Activated naive CD4-positive, alpha-beta T cell treated with anti-CD3 and anti-CD28 coated beads for 36 hours (primary cell): ENCODE data around the gene HAO2. TPM values are rescaled to one million over a fixed set of nuclear protein-coding genes. Genes with fewer than 3 reads are reported as not detected.

Experiments used
- CTCF ChIA-PET: fragments of 350-600 bp; sonication (Branson Sonifier 250); formaldehyde crosslinking; loops from one replicate; lab custom pipeline; 2021; ENCODE audit warnings: antibody characterized with exemption; lab: Charles Lee
- DNase-seq: peaks from one replicate; pipeline ENCODE4 v3.0.0-alpha.2; 2020
- H3K27ac Mint-ChIP-seq: one replicate; pipeline ENCODE4 v1.8.0; 2021; ENCODE audit warnings: mild to moderate bottlenecking, mixed read lengths
- H3K27me3 Mint-ChIP-seq: one replicate; pipeline ENCODE4 v1.8.0; 2021; ENCODE audit warnings: low read depth, mixed read lengths
- H3K36me3 Mint-ChIP-seq: one replicate; pipeline ENCODE4 v1.8.0; 2021; ENCODE audit warnings: low read depth, mixed read lengths
- H3K4me1 Mint-ChIP-seq: one replicate; pipeline ENCODE4 v1.8.0; 2021; ENCODE audit warnings: low read depth, mixed read lengths
- H3K4me3 Mint-ChIP-seq: one replicate; pipeline ENCODE4 v1.8.0; 2021; ENCODE audit warnings: mild to moderate bottlenecking, moderate library complexity, mixed read lengths
- H3K9me3 Mint-ChIP-seq: one replicate; pipeline ENCODE4 v1.8.0; 2021; ENCODE audit warnings: mixed read lengths
- intact Hi-C: fragments of 100-400 bp; cut with micrococcal nuclease; formaldehyde crosslinking; loops from one replicate; pipeline ENCODE4 v1.15.1; 2023
- total RNA-seq, 2 experiments: library from RNA; stranded (reverse); gene quantifications; one replicate each; pipeline ENCODE4 v1.2.3, GENCODE V29; 2021

Gene HAO2
- total RNA-seq, 2 experiments from 2014 or later = not detected

DNA sequence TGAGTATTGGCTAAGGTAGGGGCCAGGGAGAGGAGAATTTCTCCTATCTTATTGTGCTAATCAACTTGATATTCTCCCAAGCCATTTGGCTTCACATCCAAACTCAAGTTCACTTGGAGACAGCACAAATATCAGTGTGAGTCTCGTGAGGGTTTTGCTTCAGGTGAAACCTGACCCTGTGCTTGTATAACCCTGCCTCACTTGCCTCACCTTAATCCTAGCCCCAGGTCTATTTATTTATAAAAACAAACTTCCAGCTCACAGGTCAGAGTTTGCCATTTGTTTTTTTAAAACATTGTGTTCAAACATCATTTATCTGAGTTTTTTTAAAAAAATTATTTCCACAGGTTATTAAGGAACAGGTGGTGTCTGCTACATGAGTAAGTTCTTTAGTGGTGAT is 19.9 kb downstream of the HAO2 start:
- H3K27ac Mint-ChIP-seq = no peak overlapping the region
- no peak overlapping the region for H3K4me3 Mint-ChIP-seq
- no peaks in the 10 kb centered on the region for H3K4me1 Mint-ChIP-seq
- H3K9me3 Mint-ChIP-seq = no peaks in the 10 kb centered on the region
- intact Hi-C loops = no loop called here
- CTCF ChIA-PET = no interaction called here
- H3K36me3 Mint-ChIP-seq = no peaks in the 10 kb centered on the region
- peaks cover 8% of the 10 kb centered on the region for H3K27me3 Mint-ChIP-seq
- DNase-seq = no peak

DNA sequence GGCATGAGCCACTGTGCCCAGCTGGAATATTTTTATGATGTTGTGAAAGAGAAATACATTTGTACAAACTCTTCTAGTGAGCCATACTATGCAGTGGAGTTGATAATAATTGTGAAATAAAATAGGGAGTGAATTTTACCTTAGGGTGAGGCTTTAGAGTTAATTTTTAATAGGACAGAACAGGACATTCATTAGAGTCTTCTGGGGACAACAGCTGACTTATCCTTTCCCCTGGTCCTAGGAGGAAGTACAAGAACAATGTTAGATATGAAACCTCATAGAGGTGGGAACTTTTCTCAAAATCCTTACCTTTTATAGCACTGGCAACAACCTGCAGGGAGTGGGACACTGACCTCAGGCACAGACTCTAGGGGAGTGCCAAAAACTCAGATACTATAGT is 21.9 kb downstream of the HAO2 start:
- no peaks in the 10 kb centered on the region for H3K4me1 Mint-ChIP-seq
- no peaks in the 10 kb centered on the region for H3K9me3 Mint-ChIP-seq
- H3K27me3 Mint-ChIP-seq = peaks cover 11% of the 10 kb centered on the region
- intact Hi-C loops = no loop called here
- CTCF ChIA-PET = no interaction called here
- H3K36me3 Mint-ChIP-seq = no peaks in the 10 kb centered on the region
- no peak for DNase-seq
- no peak overlapping the region for H3K27ac Mint-ChIP-seq
- no peak overlapping the region for H3K4me3 Mint-ChIP-seq

DNA sequence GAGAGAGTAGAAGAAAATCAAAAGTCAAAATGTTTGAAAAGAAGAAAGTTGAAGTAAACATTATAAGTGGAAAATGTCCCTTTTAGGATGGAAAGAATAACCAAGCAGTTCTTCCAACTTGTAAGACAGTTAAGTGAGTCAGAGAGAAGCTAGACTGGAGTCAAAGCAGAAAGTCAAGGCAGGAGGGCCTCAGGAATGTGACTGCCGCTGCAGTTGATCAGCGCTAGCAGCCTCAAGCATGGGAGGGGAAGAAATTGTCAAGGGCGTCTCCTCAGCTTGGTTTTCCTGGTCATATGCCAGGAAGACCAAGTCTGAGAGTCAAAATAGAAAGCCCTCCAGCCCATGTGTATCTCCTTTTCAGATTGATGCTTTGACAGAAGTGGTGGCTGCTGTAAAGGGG is 23.2 kb downstream of the HAO2 start:
- H3K4me3 Mint-ChIP-seq = no peak overlapping the region
- CTCF ChIA-PET = interaction anchor here (1.0 kb wide), 1 partner anchor 106 kb away, joined by 3 read pairs; no protein-coding TSS in a partner anchor
- H3K27me3 Mint-ChIP-seq = peaks cover 11% of the 10 kb centered on the region
- H3K36me3 Mint-ChIP-seq = no peaks in the 10 kb centered on the region
- no peak for DNase-seq
- no peaks in the 10 kb centered on the region for H3K4me1 Mint-ChIP-seq
- H3K27ac Mint-ChIP-seq = no peak overlapping the region
- no peaks in the 10 kb centered on the region for H3K9me3 Mint-ChIP-seq
- intact Hi-C loops = no loop called here

DNA sequence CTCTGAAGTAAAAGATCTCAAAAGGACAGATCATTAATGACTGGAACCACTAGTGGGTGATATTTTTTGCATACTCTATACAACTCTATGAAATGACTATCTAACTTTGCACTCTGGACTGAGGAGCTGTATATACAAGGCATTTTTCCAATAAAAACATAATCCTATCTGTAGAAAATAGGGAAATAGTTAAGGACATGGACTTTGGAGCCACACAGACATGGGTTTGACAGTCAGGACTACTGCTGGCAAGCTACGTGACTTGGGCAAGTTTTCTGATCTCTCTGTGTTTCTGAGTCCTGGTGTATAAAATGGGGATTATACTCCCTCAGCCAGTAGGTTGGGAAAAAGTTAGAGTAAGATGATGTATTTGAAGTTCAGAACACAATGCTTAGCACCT is 25.5 kb downstream of the HAO2 start:
- Mint-ChIP-seq H3K27me3 (peaks cover 11% of the 10 kb centered on the region), H3K9me3 (no peaks in the 10 kb centered on the region), H3K4me1 (no peaks in the 10 kb centered on the region), H3K27ac (no peak overlapping the region), H3K36me3 (no peaks in the 10 kb centered on the region), H3K4me3 (no peak overlapping the region)
- CTCF ChIA-PET = no interaction called here
- DNase-seq = no peak
- intact Hi-C loops = no loop called here

DNA sequence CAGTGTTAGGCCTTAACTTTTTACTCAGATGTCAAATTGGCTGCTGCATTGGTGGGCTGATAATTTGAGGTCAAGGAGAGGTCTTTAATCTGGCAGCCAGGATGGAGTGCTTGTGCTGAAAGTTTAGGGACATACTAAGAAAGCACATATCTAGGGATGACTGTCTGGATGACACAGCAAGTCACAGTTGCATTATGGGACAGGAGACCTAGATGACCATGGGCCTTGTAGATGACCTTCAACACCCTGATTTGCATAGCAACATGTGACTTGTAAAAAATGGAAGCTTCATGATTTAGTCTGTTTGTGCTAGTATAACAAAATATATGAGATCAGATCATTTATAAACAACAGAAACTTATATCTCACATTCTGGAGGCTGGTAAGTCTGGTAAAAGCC is 28.4 kb downstream of the HAO2 start:
- CTCF ChIA-PET = no interaction called here
- H3K27ac Mint-ChIP-seq = no peak overlapping the region

DNA sequence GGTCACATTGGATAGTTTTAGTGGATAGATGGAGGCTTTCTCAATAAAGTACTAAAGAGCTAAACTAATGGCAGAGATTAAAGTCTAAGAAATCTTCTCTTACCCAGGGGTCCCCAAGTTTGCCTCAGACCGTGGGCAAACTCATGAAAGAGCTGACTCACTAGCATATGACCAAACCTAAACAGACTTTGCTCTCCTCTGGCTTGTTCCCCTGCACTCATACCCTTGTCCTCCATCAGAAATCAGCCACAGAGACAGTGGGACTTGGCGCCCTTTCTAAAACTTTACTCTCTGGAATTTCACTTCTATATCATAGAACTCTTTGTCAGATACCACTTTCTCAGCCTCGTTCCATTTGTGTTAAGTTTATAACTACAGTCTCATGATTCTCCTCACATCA is 29.4 kb downstream of the HAO2 start:
- DNase-seq = no peak
- Mint-ChIP-seq H3K9me3 (no peaks in the 10 kb centered on the region), H3K4me3 (no peak overlapping the region), H3K27me3 (peaks cover 9% of the 10 kb centered on the region), H3K36me3 (no peaks in the 10 kb centered on the region), H3K4me1 (no peaks in the 10 kb centered on the region), H3K27ac (no peak overlapping the region)
- CTCF ChIA-PET = no interaction called here
- intact Hi-C loops = no loop called here

More for the DNA sequence above, 28.4 kb downstream of the HAO2 start:
- Mint-ChIP-seq H3K36me3 (no peaks in the 10 kb centered on the region), H3K4me3 (no peak overlapping the region), H3K4me1 (no peaks in the 10 kb centered on the region), H3K27me3 (peaks cover 5% of the 10 kb centered on the region), H3K9me3 (no peaks in the 10 kb centered on the region)
- DNase-seq = no peak
- intact Hi-C loops = no loop called here

DNA sequence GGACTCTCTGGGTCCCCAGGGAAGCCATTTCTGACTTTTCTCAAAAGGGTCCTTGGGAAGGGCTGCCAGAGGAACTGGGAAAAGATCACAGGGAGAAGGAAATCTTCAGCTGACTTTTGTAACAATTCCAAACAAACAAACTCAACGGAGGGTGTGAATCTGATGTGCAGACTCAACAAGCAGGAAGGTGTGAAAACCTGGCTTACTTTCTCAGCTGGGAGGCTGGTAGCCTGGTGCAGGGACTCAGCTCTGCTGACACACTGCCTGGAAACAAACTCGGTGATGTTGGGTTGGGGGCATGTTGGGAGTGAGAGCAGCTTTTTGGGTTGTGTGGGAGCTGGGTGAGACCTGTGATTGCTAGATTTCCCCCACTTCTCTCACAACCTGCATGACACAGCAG is 36.2 kb downstream of the HAO2 start:
- Mint-ChIP-seq H3K4me3 (no peak overlapping the region), H3K27me3 (peaks cover 19% of the 10 kb centered on the region), H3K9me3 (peaks cover 3% of the 10 kb centered on the region), H3K36me3 (no peaks in the 10 kb centered on the region), H3K27ac (no peak overlapping the region), H3K4me1 (no peaks in the 10 kb centered on the region)
- no peak for DNase-seq
- CTCF ChIA-PET = no interaction called here
- intact Hi-C loops = no loop called here

DNA sequence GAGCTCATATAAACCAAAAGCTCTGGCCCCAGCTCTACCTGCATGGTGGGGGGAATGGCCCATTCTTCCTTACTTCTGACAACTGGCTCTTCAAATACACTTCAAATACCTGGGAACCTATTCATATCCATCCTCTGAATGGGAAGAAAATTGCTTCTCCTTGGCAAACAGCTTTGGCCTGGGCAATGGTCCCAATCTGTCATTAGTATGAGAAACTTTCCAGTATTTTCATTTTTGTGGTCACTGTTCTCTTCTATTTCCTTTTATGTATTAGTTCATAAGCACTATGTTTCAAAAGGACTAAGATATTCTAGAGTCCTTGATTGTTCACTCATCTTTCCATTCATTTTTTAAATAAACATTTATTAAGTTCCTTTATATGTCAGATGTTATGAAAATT is 41.1 kb downstream of the HAO2 start:
- Mint-ChIP-seq H3K4me1 (no peaks in the 10 kb centered on the region), H3K4me3 (no peak overlapping the region), H3K27ac (no peak overlapping the region), H3K9me3 (peaks cover 3% of the 10 kb centered on the region), H3K36me3 (no peaks in the 10 kb centered on the region), H3K27me3 (peaks cover 6% of the 10 kb centered on the region)
- no peak for DNase-seq
- CTCF ChIA-PET = no interaction called here
- intact Hi-C loops = no loop called here

DNA sequence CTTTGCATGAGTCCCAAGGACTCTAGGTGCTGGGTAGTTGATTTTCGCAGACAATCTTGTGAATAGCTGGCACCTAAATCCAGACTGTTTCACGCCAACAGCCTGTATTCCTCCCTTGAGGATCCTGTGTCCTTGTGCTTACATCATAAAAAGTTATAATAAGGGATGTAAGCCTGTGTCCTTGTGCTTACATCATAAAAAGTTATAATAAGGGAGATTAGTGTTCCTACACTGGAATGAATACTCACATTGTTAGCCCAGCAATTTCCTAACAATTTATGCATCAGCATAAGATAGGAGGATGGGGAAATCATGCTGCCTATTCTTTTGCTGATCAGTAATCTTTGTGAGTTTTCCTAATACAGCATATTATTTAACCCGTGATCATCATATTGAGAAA is 42.4 kb downstream of the HAO2 start:
- Mint-ChIP-seq H3K4me1 (no peaks in the 10 kb centered on the region), H3K27ac (no peak overlapping the region), H3K9me3 (peaks cover 3% of the 10 kb centered on the region), H3K27me3 (peaks cover 3% of the 10 kb centered on the region), H3K4me3 (no peak overlapping the region), H3K36me3 (no peaks in the 10 kb centered on the region)
- CTCF ChIA-PET = interaction anchor here (0.6 to 0.7 kb wide), 2 partner anchors 10 to 208 kb away, joined by 3 read pairs; no protein-coding TSS in a partner anchor
- intact Hi-C loops = no loop called here
- DNase-seq = no peak

DNA sequence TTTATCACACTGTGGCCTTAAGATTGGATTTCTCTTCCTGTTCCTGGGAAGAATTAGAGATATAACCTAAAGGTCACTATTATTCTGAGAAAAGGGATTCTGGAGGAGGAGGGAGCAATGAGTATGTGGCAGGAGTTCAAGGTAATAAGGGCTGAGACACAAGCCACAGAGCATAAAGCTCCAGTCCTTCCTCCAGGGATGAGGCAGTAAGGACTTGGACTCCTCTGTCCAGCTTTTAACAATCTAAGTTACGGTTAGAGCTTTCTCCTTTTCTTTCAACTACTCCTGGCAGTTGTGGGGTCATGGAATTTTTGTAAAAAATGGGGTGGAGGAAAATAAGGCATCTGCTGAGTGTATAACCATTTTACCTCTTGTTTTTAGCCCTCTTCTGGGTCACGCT is 46.4 kb downstream of the HAO2 start, which contains the start of gene HSD3B2:
Gene HSD3B2 (plus strand): TSS at position 201 of the 400 bp plus-strand sequence. CDS start 270 bp downstream, outside the sequence.
- no peak for DNase-seq
- H3K4me1 Mint-ChIP-seq = no peaks in the 10 kb centered on the region
- H3K27ac Mint-ChIP-seq = no peak within 1 kb of the TSS
- H3K4me3 Mint-ChIP-seq = no peak within 1 kb of the TSS
- intact Hi-C loops = no loop called here
- H3K36me3 Mint-ChIP-seq = no peaks in the 10 kb centered on the region
- H3K9me3 Mint-ChIP-seq = no peaks in the 10 kb centered on the region
- CTCF ChIA-PET = no interaction called here
- H3K27me3 Mint-ChIP-seq = peaks cover 3% of the 10 kb centered on the region

DNA sequence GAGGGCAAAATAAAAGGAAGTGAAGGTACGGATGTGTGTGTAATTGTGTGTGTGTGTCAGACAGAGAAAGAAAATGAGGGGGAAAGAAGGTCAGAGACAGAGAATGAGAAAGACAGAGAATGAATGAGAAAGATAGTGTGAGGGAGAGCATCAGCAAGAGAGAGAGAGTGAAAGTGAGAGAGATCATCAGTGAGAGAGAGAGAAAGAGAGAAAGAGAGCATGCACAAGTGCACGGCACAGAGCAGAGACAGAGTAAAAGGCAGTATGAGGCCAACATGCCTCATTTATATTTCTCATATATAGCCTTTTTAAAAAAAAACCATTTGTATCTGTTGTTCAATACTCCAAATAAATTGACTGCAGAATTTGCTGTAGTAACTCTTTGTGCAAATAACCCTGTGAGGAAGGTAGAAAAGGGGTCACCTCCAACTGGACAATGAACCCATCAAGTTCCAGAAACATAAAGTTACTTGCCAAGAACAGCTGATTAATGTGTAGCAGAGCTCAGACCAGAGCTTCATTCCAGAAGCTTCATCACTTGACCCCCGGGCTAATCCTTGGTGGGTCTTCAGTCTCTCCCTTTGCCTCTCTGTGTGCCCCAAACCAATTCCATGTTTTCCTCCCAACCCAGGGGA is 47.5 kb downstream of the HAO2 start:
- Mint-ChIP-seq H3K27ac (no peak overlapping the region), H3K4me1 (no peaks in the 10 kb centered on the region), H3K36me3 (no peaks in the 10 kb centered on the region), H3K4me3 (no peak overlapping the region), H3K9me3 (no peaks in the 10 kb centered on the region), H3K27me3 (no peaks in the 10 kb centered on the region)
- CTCF ChIA-PET = interaction anchor here (0.7 kb wide), 1 partner anchor 34 kb away, joined by 4 read pairs; no protein-coding TSS in a partner anchor
- intact Hi-C loops = no loop called here
- DNase-seq = no peak

DNA sequence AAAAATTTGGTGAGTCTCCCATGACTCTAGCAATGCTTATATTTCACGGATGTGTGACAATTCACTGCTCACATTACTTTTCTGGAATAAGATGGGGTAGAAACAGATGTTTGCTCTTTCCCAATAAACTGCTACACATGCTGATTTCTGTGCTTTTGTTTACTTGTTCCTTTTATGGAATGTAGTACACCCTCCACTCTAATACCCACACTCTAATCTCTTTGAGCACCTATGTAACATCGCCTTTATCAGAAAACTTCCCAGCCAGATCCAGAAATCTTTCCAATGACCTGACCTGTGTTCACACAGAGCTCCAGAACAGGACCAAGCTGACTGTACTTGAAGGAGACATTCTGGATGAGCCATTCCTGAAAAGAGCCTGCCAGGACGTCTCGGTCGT is 50.5 kb downstream of the HAO2 start:
- intact Hi-C loops = no loop called here
- H3K27ac Mint-ChIP-seq = no peak overlapping the region
- no peak overlapping the region for H3K4me3 Mint-ChIP-seq
- CTCF ChIA-PET = interaction anchor here (0.6 kb wide), 1 partner anchor 142 kb away, joined by 7 read pairs; no protein-coding TSS in a partner anchor
- DNase-seq = no peak
- no peaks in the 10 kb centered on the region for H3K4me1 Mint-ChIP-seq
- H3K36me3 Mint-ChIP-seq = no peaks in the 10 kb centered on the region
- no peaks in the 10 kb centered on the region for H3K9me3 Mint-ChIP-seq
- H3K27me3 Mint-ChIP-seq = no peaks in the 10 kb centered on the region

DNA sequence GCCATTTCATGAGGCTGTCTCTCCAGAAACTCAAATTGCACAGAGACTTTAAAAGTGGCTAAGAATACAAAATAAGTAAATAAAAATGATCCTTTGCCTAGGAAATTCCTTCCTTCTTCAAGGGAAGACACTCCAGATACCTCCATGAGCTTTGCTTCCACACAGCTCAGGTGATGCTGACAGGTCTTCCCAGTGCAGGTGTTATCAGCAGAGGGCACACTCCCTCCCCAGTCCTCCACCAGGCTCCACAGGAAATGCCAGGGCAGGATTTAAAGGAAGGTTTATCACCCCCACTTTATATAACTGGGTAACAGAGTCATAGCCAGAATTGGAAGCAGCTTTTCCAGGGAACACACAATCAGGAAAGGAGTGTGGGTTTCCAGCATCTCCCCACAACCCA is 52.1 kb downstream of the HAO2 start:
- Mint-ChIP-seq H3K27ac (no peak overlapping the region), H3K9me3 (no peaks in the 10 kb centered on the region), H3K4me3 (no peak overlapping the region), H3K36me3 (no peaks in the 10 kb centered on the region), H3K27me3 (no peaks in the 10 kb centered on the region), H3K4me1 (no peaks in the 10 kb centered on the region)
- no peak for DNase-seq
- CTCF ChIA-PET = no interaction called here
- intact Hi-C loops = no loop called here
